ENCODE data around the gene SPSB2.
"Not testable (repeated sequence)": the region's sequence is repeated elsewhere in the genome, so short reads cannot be mapped to it uniquely, and the experiment has no call there.

The SPSB2 gene

GRCh38 chr12:6899837-6900519 lies 26.9 kb upstream of the SPSB2 start:
- DNase-seq (ENCODE audit: low read depth in 2 of 2), result no peak

GRCh38 chr12:6899427-6899826 lies 26.3 kb upstream of the SPSB2 start:
- DNase-seq (ENCODE audit: low read depth in 2 of 2), result no peak

- no peak for DNase-seq (ENCODE audit: low read depth in 2 of 2)
Observed at GRCh38 chr12:6896846-6897435, 23.8 kb upstream of the SPSB2 start.

GRCh38 chr12:6894321-6894720 lies 21.2 kb upstream of the SPSB2 start:
- no peak for DNase-seq (ENCODE audit: low read depth in 2 of 2)

- DNase-seq (ENCODE audit: low read depth in 2 of 2), result not testable (repeated sequence)
Observed at GRCh38 chr12:6892683-6893082, 19.6 kb upstream of the SPSB2 start.

- no peak for DNase-seq (ENCODE audit: low read depth in 2 of 2)
Observed at GRCh38 chr12:6891646-6892001, 18.5 kb upstream of the SPSB2 start.

GRCh38 chr12:6890789-6891645 lies 17.9 kb upstream of the SPSB2 start:
- peak; percentile 99 for DNase-seq (ENCODE audit: low read depth in 2 of 2)

- DNase-seq (ENCODE audit: low read depth in 2 of 2), result not testable (repeated sequence)
Observed at GRCh38 chr12:6889775-6890573, 16.9 kb upstream of the SPSB2 start.

GRCh38 chr12:6888794-6889193 lies 15.7 kb upstream of the SPSB2 start:
- not testable (repeated sequence) for DNase-seq (ENCODE audit: low read depth in 2 of 2)

- no peak for DNase-seq (ENCODE audit: low read depth in 2 of 2)
Observed at GRCh38 chr12:6888360-6888759, 15.3 kb upstream of the SPSB2 start.

- no peak for DNase-seq (ENCODE audit: low read depth in 2 of 2)
Observed at GRCh38 chr12:6887460-6887859, 14.4 kb upstream of the SPSB2 start.

GRCh38 chr12:6886206-6886999 lies 13.3 kb upstream of the SPSB2 start:
- not testable (repeated sequence) for DNase-seq (ENCODE audit: low read depth in 2 of 2)

GRCh38 chr12:6884539-6884938 lies 11.4 kb upstream of the SPSB2 start:
- no peak for DNase-seq (ENCODE audit: low read depth in 2 of 2)

- no peak for DNase-seq (ENCODE audit: low read depth in 2 of 2)
Observed at GRCh38 chr12:6883683-6884082, 10.6 kb upstream of the SPSB2 start.

GRCh38 chr12:6883252-6883651 lies 10.1 kb upstream of the SPSB2 start:
- no peak for DNase-seq (ENCODE audit: low read depth in 2 of 2)

GRCh38 chr12:6879824-6880223 lies 6.7 kb upstream of the SPSB2 start:
- DNase-seq (ENCODE audit: low read depth in 2 of 2), result not testable (repeated sequence)

- not testable (repeated sequence) for DNase-seq (ENCODE audit: low read depth in 2 of 2)
Observed at GRCh38 chr12:6874015-6874368, 889 bp upstream of the SPSB2 start.

- DNase-seq (ENCODE audit: low read depth in 2 of 2), result peak; percentile 69 to 84
Observed at GRCh38 chr12:6872073-6873048, 742 bp downstream of the SPSB2 start.

- peak in 1 of 2 donors; percentile 36 for DNase-seq (ENCODE audit: low read depth in 2 of 2)
Observed at GRCh38 chr12:6871052-6871957, 1.8 kb downstream of the SPSB2 start.

Measured in stimulated activated CD4-positive, alpha-beta T cell treated with anti-CD3 and anti-CD28 coated beads, Interleukin-1b, Interleukin-23, amount 100 ng/mL, for 4 hours (primary cell).